Measurements from ENCODE around the gene GABRB3.

Gene GABRB3

GRCh38 chr15:26689462-26689861 is 83.4 kb downstream of the GABRB3 start:
- H3K4me3 ChIP-seq (ENCODE audit: low read depth, low read length): no peak overlapping the region
- DNase-seq (ENCODE audit: low read depth): no peak

- H3K4me3 ChIP-seq (ENCODE audit: low read depth, low read length): no peak overlapping the region
- DNase-seq (ENCODE audit: low read depth): no peak
These were observed 86.2 kb downstream of the GABRB3 start for GRCh38 chr15:26686547-26687187.

GRCh38 chr15:26682598-26683164 is 90.2 kb downstream of the GABRB3 start:
- DNase-seq (ENCODE audit: low read depth): no peak
- no peak overlapping the region for H3K4me3 ChIP-seq (ENCODE audit: low read depth, low read length)

GRCh38 chr15:26679927-26680326 is 92.9 kb downstream of the GABRB3 start:
- H3K4me3 ChIP-seq (ENCODE audit: low read depth, low read length): no peak overlapping the region
- no peak for DNase-seq (ENCODE audit: low read depth)

- no peak overlapping the region for H3K4me3 ChIP-seq (ENCODE audit: low read depth, low read length)
- no peak for DNase-seq (ENCODE audit: low read depth)
These were observed 96.8 kb downstream of the GABRB3 start for GRCh38 chr15:26676115-26676514.

- DNase-seq (ENCODE audit: low read depth): no peak
- H3K4me3 ChIP-seq (ENCODE audit: low read depth, low read length): no peak overlapping the region
These were observed 98.4 kb downstream of the GABRB3 start for GRCh38 chr15:26674467-26674866.

GRCh38 chr15:26673445-26673844 is 99.4 kb downstream of the GABRB3 start:
- H3K4me3 ChIP-seq (ENCODE audit: low read depth, low read length): no peak overlapping the region
- no peak for DNase-seq (ENCODE audit: low read depth)

GRCh38 chr15:26670116-26670515 is 102.8 kb downstream of the GABRB3 start:
- no peak for DNase-seq (ENCODE audit: low read depth)

GRCh38 chr15:26667222-26667988 is 105.5 kb downstream of the GABRB3 start:
- DNase-seq (ENCODE audit: low read depth): no peak

More at GRCh38 chr15:26670116-26670515, 102.8 kb downstream of the GABRB3 start:
- H3K4me3 ChIP-seq (ENCODE audit: low read depth, low read length): no peak overlapping the region

GRCh38 chr15:26665957-26666791 is 106.7 kb downstream of the GABRB3 start:
- DNase-seq (ENCODE audit: low read depth): no peak
- H3K4me3 ChIP-seq (ENCODE audit: low read depth, low read length): no peak overlapping the region

More at GRCh38 chr15:26667222-26667988, 105.5 kb downstream of the GABRB3 start:
- no peak overlapping the region for H3K4me3 ChIP-seq (ENCODE audit: low read depth, low read length)

- no peak overlapping the region for H3K4me3 ChIP-seq (ENCODE audit: low read depth, low read length)
- DNase-seq (ENCODE audit: low read depth): no peak
These were observed 110.6 kb downstream of the GABRB3 start for GRCh38 chr15:26662283-26662682.

GRCh38 chr15:26661748-26662147 is 111.1 kb downstream of the GABRB3 start:
- no peak overlapping the region for H3K4me3 ChIP-seq (ENCODE audit: low read depth, low read length)
- no peak for DNase-seq (ENCODE audit: low read depth)

- DNase-seq (ENCODE audit: low read depth): no peak
- no peak overlapping the region for H3K4me3 ChIP-seq (ENCODE audit: low read depth, low read length)
These were observed 111.8 kb downstream of the GABRB3 start for GRCh38 chr15:26661107-26661506.

- H3K4me3 ChIP-seq (ENCODE audit: low read depth, low read length): no peak overlapping the region
- no peak for DNase-seq (ENCODE audit: low read depth)
These were observed 112.6 kb downstream of the GABRB3 start for GRCh38 chr15:26660241-26660640.

- H3K4me3 ChIP-seq (ENCODE audit: low read depth, low read length): no peak overlapping the region
- DNase-seq (ENCODE audit: low read depth): no peak
These were observed 114.6 kb downstream of the GABRB3 start for GRCh38 chr15:26658290-26658689.

- H3K4me3 ChIP-seq (ENCODE audit: low read depth, low read length): no peak overlapping the region
- DNase-seq (ENCODE audit: low read depth): no peak
These were observed 116.8 kb downstream of the GABRB3 start for GRCh38 chr15:26656080-26656479.

GRCh38 chr15:26651909-26652308 is 121.0 kb downstream of the GABRB3 start:
- H3K4me3 ChIP-seq (ENCODE audit: low read depth, low read length): no peak overlapping the region

GRCh38 chr15:26648676-26649075 is 124.2 kb downstream of the GABRB3 start:
- DNase-seq (ENCODE audit: low read depth): no peak
- no peak overlapping the region for H3K4me3 ChIP-seq (ENCODE audit: low read depth, low read length)

More at GRCh38 chr15:26651909-26652308, 121.0 kb downstream of the GABRB3 start:
- no peak for DNase-seq (ENCODE audit: low read depth)

- no peak overlapping the region for H3K4me3 ChIP-seq (ENCODE audit: low read depth, low read length)
- no peak for DNase-seq (ENCODE audit: low read depth)
These were observed 127.9 kb downstream of the GABRB3 start for GRCh38 chr15:26644948-26645347.

- DNase-seq (ENCODE audit: low read depth): no peak
- no peak overlapping the region for H3K4me3 ChIP-seq (ENCODE audit: low read depth, low read length)
These were observed 131.7 kb downstream of the GABRB3 start for GRCh38 chr15:26641144-26641543.
